A673 (cell line): ENCODE data around the gene ZACN. TPM values are rescaled to one million over a fixed set of nuclear protein-coding genes. Genes with fewer than 3 reads are reported as not detected.

Source experiments
- BruUV-seq: library from RNA; stranded (reverse); fragments of 400-500 nt; replicated peaks from 2 replicates; lab custom pipeline; 2021; lab: Mats Ljungman, UMichigan
- CTCF ChIA-PET: fragments of 300-600 bp; sonication (Branson Sonifier 250); formaldehyde crosslinking; loops from one replicate; lab custom pipeline; 2022; ENCODE audit warnings: antibody characterized with exemption; lab: Charles Lee
- POLR2A ChIA-PET: fragments of 300-600 bp; sonication (Branson Sonifier 250); formaldehyde crosslinking; loops from one replicate; lab custom pipeline; 2022; ENCODE audit warnings: antibody characterized with exemption; ENCODE audit not compliant: low non-redundant PET; lab: Charles Lee
- DNase-seq: peaks from one replicate; pipeline ENCODE4 v3.0.0-alpha.2; 2015; ENCODE audit warnings: low spot score
- H3K27ac ChIP-seq: fragments of 200-600 bp; sonication (generic); 2 replicates; pipeline ENCODE4 v1.5.1; 2016; ENCODE audit warnings: mixed run types, low read depth, mild to moderate bottlenecking, mixed read lengths, antibody characterized with exemption, low read length; ENCODE audit not compliant: poor library complexity, severe bottlenecking
- H3K27me3 ChIP-seq: fragments of 200-600 bp; sonication (generic); replicated peaks from 2 replicates; pipeline ENCODE4 v1.6.1; 2017; ENCODE audit warnings: mixed run types, low read depth, mild to moderate bottlenecking, mixed read lengths, antibody characterized with exemption, low read length; ENCODE audit not compliant: insufficient read depth, poor library complexity
- H3K36me3 ChIP-seq: fragments of 200-600 bp; sonication (generic); 2 replicates; pipeline ENCODE4 v1.6.1; 2016; ENCODE audit warnings: mixed run types, mild to moderate bottlenecking, mixed read lengths, antibody characterized with exemption, low read length; ENCODE audit not compliant: insufficient read depth, poor library complexity, severe bottlenecking
- H3K4me1 ChIP-seq: fragments of 200-600 bp; sonication (generic); 2 replicates; pipeline ENCODE4 v1.6.1; 2017; ENCODE audit warnings: mixed run types, mild to moderate bottlenecking, mixed read lengths, antibody characterized with exemption, low read length; ENCODE audit not compliant: insufficient read depth, poor library complexity, severe bottlenecking
- H3K4me3 ChIP-seq: fragments of 200-600 bp; sonication (generic); 2 replicates; pipeline ENCODE4 v1.5.1; 2016; ENCODE audit warnings: low read depth, mixed run types, mild to moderate bottlenecking, mixed read lengths, low read length; ENCODE audit not compliant: poor library complexity, severe bottlenecking
- H3K9me3 ChIP-seq: fragments of 200-600 bp; sonication (generic); 2 replicates; pipeline ENCODE4 v1.6.1; 2016; ENCODE audit warnings: mixed run types, low read depth, mild to moderate bottlenecking, mixed read lengths, antibody characterized with exemption, low read length; ENCODE audit not compliant: poor library complexity, severe bottlenecking
- CTCF ChIP-seq: fragments of 300-800, 200-600 bp; sonication (generic); conservative IDR thresholded peaks from 2 replicates; pipeline ENCODE4 v1.5.1; 2017; ENCODE audit warnings: low read depth, mild to moderate bottlenecking, antibody characterized with exemption, low read length, moderate library complexity, mixed read lengths
- EZH2 ChIP-seq: fragments of 200-600 bp; sonication (generic); IDR thresholded peaks from 2 replicates; pipeline ENCODE4 v1.6.1; 2017; ENCODE audit warnings: borderline replicate concordance, low read depth, mild to moderate bottlenecking, mixed read lengths, antibody characterized with exemption, low read length; ENCODE audit not compliant: poor library complexity, severe bottlenecking
- intact Hi-C: fragments of 100-400 bp; cut with micrococcal nuclease; formaldehyde crosslinking; loops from one replicate; pipeline ENCODE4 v1.10.0; 2022; ENCODE audit not compliant: unreplicated experiment
- total RNA-seq: library from RNA; stranded (reverse); gene quantifications from 2 replicates; pipeline ENCODE4 v1.2.3, GENCODE V29; 2021

Gene ZACN
- total RNA-seq, 1 experiment from 2014 or later = not detected

DNA sequence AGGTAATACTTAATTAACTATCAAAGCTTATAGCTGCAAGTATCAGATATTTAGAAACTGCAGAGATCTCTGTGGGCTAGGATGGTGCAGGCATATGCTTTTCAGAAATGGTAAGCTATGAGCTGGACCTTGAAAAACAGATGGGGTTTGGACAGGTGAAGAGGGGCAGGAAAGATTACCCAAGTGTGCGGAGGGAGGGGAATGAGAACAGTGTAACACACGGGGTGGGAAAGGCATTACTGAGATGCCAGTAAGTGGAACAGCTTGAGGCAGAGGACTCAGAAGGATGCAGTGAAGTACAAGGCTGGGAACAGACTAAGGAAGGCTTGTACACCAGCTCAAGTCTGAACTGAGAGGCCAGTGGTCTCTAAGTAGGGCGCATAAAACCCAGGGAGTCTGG, 29.7 kb upstream of the ZACN start:
- no TSS peak for BruUV-seq
- H3K4me1 ChIP-seq = peaks cover 10% of the 10 kb centered on the region
- no peak overlapping the region for H3K4me3 ChIP-seq
- peaks cover 69% of the 10 kb centered on the region for H3K36me3 ChIP-seq
- no peaks in the 10 kb centered on the region for H3K27me3 ChIP-seq
- H3K27ac ChIP-seq = no peak overlapping the region
- no peaks in the 10 kb centered on the region for H3K9me3 ChIP-seq
- POLR2A ChIA-PET = no interaction called here
- DNase-seq = no peak
- no peak for TF ChIP-seq EZH2
- no peak for TF ChIP-seq CTCF
- intact Hi-C loops = no loop called here
- CTCF ChIA-PET = interaction anchor here (0.5 kb wide), 1 partner anchor 51 kb away, joined by 6 read pairs; no protein-coding TSS in a partner anchor

GRCh38 chr17:76049836-76050537, 29.0 kb upstream of the ZACN start:
- ChIA-PET CTCF (no interaction called here), POLR2A (no interaction called here)
- TF ChIP-seq EZH2 = no peak
- TF ChIP-seq CTCF = no peak
- no TSS peak for BruUV-seq
- Histone ChIP-seq H3K27ac (no peak overlapping the region), H3K4me3 (no peak overlapping the region), H3K4me1 (peaks cover 10% of the 10 kb centered on the region), H3K27me3 (no peaks in the 10 kb centered on the region), H3K9me3 (no peaks in the 10 kb centered on the region), H3K36me3 (peaks cover 67% of the 10 kb centered on the region)
- DNase-seq = no peak
- intact Hi-C loops = no loop called here

- Histone ChIP-seq H3K27me3 (no peaks in the 10 kb centered on the region), H3K4me1 (peaks cover 10% of the 10 kb centered on the region), H3K9me3 (no peaks in the 10 kb centered on the region), H3K27ac (no peak overlapping the region), H3K36me3 (peaks cover 63% of the 10 kb centered on the region), H3K4me3 (no peak overlapping the region)
- intact Hi-C loops = no loop called here
- ChIA-PET CTCF (no interaction called here), POLR2A (no interaction called here)
- BruUV-seq = no TSS peak
- TF ChIP-seq EZH2 (no peak), CTCF (no peak)
- no peak for DNase-seq
These were observed 28.2 kb upstream of the ZACN start for GRCh38 chr17:76050538-76051467.
